Hematopoietic multipotent progenitor cell treated with erythropoietin and hydrocortisone succinate and interleukin-3 and kit ligand, for 17 days (in vitro differentiated cells): ENCODE measurements around the gene CAMKMT.

Experiments used
- DNase-seq: peaks from one replicate; pipeline ENCODE4 v3.0.0-alpha.2; 2015; ENCODE audit warnings: low spot score

CAMKMT gene

DNA sequence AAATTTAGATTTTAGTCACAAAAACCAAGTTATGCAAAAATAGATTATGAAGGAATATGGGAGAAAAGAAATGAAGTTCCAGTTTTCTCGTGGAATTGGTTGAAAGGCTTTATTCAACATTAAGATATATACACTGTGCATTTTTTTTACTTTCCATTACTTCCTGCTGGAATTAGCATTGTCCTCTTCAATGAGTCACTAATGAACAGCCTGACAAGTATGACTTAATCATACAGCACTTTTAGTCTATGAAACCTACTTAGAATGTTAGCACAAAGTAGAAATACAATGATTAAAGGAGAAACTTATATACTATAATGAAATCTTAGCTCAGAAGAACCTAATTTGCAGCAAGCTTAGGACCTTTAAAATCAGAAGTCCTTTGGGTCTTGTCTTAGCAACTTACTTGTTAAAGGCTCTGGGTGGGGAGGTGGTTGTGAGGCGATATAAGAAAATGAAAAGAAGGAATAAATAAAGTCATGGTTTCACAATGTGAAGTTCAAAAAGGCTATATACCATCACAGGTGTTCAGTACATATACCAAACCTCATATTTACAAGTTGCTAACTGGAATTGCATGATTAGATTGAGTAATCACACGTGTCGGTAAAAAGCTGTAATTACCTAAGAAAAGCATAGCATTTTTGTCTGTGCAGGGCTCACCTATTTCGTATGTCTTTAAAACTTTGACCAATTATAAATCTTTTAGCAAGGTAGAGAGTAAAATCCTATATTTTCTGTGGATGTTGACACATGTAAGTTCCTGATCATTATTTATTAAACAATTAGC lies 236.8 kb downstream of the CAMKMT start:
- no peak for DNase-seq

- DNase-seq: no peak
Measured at GRCh38 chr2:44599130-44599529, 237.4 kb downstream of the CAMKMT start.

- DNase-seq: no peak
Measured at GRCh38 chr2:44602446-44602845, 240.7 kb downstream of the CAMKMT start.

GRCh38 chr2:44605511-44605910 lies 243.8 kb downstream of the CAMKMT start:
- no peak for DNase-seq

- no peak for DNase-seq
Measured at GRCh38 chr2:44612276-44612675, 250.5 kb downstream of the CAMKMT start.

DNA sequence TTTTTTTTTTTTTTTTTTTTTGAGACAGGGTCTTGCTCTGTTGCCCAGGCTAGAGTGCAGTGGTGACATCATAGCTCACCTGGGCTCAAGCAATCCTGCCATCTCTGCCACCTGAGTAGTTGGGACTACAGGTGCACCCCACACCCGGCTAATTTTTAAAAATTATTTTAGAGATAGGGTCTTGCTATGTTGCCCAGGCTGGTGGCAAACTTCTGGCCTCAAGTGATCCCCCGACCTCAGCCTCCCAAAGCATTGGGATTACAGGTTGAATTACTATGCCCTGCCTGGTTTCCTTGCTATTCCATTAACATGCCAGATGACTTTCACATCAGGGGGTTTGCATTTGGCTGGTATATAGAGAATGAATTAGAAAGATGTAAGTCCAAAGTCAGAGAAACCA lies 253.2 kb downstream of the CAMKMT start:
- DNase-seq: no peak

DNA sequence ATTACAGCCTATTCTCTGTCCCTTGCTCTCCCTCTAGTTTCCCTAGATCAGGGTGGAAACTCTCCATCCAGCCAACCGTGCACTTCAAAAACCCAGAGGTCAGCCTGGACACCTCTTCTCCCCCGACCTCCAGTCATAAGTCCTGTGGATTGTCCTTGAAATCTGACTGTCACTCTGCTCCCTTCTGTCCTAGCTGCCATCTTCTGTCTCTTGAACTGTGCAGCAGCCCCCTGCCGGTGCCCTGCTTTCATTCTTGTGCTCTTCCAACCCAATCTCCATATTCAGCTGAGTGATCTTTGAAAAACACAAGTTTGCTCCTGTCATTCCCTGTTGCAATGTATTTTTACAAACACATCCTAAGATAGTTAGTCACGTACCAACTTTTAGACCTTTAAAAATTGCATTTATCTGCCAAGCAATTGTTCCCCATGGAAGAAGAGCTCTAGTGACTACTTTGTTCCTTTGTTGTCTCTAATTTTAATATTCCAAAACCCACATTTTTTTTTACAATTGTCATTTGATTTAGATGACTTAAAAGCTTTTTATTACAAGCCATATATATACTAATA lies 254.3 kb downstream of the CAMKMT start:
- no peak for DNase-seq

DNA sequence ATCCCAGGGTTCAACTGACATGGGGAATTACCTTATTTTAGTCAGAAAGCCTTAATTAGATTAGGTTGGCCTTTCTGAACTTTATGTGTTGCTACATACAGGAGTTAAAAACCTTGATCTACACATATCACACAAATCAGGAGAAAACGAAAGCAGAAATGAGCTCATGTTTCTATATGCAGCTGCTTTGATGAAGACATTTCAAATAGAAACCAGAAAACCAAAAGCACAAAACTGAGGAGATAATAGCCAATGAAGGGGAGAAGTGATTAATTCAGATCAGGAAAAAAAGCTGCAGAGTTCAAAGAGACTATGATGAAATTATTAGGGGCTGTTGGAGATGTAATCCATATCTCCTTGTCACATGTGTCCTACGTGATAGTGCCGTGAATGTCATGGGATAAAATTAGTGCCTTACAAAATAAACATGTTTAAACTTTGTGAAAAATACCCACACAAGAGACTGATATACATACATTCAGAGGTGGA lies 255.0 kb downstream of the CAMKMT start:
- DNase-seq: no peak

DNA sequence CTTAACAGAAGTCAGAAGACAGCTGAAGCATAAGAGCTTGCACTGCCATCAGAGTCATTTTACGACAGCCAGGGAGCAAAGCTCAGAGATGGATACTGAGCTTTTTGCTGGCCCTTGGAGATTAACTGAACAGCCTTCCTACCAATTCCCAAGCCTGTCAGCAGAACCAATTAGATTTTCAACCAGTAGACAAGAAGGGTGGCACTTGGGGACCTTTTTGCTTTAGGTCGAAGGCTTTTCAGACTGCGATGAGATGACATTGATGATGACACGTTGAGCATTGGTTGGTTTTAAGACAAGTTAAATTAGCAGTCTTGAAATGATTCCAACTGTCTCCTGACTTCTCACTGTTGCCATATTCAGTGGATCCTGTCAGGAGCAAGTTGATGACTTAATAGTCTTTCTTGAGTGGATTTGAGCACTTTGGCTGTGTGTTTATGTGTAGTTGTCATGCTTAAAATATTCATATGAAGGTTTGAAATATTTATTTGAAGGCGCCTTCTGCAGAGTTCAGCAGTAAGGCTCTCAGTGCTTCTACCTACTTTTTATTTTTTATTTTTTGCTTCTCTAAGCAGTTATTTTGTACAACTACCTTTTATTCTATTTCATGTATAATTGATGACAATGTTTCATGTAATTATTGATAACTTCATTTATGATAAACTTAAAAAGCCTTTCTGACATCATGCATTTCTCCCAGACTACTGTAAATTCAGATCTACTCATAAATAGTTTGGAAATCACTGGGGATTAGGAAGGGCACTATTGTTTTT lies 256.7 kb downstream of the CAMKMT start:
- DNase-seq: no peak

DNA sequence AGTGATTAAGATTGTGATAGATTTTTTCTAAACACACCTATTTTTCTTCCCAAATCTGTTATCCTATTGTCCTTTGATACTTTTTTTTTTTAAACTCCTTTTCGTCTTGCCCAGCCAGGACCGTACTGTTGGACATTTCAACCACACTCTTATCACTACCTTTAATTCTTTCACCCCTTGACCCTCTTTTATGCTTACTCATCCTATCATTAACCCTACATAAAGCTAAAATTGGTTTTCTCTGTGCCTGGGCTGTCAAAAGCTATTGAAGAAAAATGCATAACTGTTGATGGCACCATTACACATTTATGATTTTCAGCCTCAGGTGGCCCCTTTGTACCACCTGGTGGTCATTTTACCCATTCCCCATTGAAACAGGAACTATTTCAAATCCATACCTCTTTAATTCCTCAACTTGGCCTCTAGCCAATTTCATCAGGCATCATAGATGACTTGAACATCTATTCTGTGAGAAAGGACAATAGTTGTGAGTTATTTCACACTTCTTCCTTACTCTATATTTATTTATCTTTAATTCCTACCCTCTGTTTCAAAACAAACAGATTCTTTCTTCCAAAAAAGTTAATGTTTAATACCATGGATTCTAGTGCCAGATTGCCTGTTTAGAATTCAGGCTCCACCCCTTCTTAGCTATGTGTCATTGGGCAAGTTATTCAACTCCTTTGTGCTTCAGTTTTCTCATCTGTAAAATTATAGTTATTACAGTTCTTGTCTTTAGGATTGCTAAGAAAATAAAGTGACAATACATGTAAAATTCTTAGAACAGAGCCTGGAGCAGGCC lies 258.6 kb downstream of the CAMKMT start:
- DNase-seq: no peak

DNA sequence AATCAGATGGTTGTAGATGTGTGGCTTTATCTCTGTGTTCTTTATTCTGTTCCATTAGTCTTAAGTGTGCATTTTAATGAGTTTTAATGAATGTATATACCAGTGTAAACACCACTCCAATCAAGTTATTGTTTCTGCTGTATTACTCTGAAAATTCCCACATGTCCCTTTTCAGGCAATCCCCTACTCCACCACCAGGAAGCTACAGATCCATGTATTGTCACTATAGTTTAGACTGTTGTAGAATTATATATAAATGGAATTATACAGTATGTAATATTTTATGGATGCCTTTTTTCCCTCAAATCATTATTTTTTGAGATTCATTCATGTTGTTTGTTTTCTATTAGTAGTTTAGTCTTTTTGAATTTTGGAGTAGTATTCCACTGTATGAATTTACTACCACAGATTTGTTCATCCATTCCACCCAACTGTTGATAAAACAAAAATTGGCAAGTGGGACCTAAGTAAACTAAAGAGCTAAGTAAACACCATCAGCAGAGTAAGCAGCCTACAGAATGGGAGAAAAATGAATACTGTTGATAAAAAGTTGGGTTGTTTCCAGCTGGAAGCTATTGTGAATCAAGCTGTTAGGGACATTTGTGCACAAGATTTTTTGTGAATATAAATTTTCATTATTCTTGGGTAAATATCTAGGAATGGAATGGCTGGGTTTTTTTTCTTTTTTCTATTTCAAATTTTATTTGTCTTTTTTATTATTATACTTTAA lies 262.0 kb downstream of the CAMKMT start:
- DNase-seq: no peak

- no peak for DNase-seq
Measured at GRCh38 chr2:44628297-44628696, 266.6 kb downstream of the CAMKMT start.

- no peak for DNase-seq
Measured at GRCh38 chr2:44632931-44633689, 271.4 kb downstream of the CAMKMT start.

DNA sequence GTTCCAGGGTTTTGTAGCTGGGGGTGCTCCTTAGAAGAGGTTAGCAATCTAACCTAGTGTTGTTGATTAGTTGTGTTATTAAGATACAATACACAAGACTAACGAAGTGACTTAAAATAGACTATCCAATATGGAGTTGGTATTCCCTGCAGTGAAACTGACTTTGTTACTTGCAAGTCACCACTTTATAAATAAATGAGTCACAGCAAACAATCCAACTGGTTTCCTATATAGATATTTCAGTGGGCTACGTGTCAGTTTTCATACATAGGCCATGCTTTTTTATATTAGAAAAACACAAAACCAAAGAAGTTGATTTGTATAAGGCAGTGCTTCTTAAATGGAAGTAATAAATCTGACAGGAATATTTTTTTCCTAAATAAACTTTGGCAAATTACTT lies 274.0 kb downstream of the CAMKMT start:
- DNase-seq: no peak

GRCh38 chr2:44638649-44639048 lies 276.9 kb downstream of the CAMKMT start:
- DNase-seq: no peak

DNA sequence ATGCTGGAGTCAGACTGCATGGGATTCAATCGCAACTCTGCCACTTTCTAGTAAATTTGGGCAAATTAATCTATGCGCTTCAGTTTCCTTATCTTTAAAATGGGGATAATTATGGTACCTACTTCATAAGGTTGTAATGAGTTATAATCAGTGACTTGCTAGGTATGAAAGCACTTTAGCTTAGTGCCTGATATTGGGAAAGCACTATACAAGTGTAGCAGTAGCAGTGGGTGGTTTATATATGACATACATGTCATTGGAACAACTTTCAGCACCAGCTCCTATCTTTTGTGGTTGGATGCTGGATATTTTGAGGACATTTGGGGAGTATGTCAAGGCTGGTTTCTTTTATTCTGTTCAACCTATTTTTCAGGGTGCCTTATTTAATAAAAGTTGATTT lies 277.7 kb downstream of the CAMKMT start:
- no peak for DNase-seq

DNA sequence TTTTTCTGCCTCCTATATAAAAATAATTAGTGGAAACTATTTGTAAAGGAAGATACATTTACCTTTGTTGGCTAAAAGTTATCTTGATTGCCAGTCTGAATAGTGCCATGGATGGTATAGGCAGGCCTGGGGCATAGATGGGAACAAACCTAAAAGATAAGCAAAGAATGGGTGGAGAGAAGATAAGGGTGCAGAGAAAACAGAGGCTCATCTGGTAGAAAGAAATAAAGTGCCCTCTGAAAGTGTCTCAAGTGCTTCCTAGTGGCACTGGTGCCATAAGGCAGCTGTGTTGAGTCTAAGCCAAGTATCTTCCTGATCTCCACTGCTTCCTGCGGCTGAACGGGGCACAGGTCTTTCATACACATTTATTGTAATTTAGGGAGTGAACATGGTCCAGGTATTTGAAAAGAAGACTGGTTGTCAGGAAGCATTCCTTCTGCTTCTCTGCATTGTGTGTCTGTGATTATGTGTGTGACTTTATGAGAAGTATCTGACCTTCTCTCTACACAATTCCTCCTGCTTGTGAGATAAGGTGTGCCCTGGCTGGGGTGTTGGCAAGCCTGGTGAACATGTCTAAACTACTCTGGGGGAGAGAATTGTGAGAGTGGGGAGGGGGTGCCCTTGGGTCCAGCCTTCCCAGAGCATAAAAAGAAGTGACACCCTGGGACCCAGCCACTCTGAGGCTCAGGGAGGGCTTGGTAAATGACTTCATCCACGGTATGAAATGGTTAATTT lies 280.5 kb downstream of the CAMKMT start:
- DNase-seq: no peak

DNA sequence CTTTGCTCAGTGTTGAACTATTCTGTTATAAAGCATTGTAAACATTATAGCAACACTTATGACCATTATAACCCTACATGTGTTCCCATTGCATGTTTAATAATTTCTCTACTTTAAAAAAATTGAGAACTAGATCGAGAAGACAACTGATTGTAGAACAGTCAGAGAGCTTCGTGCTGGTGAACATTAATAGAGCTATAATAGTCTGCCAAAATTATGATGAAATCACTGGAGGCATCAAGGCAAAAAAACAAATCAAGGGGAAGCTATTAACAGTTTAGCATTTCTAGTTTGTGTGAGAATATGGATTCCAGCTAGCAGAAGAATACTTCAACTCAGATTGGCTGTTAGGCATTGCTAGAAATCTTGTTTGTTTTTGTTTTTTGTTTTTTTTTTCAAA lies 284.2 kb downstream of the CAMKMT start:
- DNase-seq: no peak

- no peak for DNase-seq
Measured at GRCh38 chr2:44649381-44649780, 287.6 kb downstream of the CAMKMT start.

GRCh38 chr2:44650796-44651195 lies 289.0 kb downstream of the CAMKMT start:
- DNase-seq: no peak
